ENCODE results near the gene ANKRD6.

DNA sequence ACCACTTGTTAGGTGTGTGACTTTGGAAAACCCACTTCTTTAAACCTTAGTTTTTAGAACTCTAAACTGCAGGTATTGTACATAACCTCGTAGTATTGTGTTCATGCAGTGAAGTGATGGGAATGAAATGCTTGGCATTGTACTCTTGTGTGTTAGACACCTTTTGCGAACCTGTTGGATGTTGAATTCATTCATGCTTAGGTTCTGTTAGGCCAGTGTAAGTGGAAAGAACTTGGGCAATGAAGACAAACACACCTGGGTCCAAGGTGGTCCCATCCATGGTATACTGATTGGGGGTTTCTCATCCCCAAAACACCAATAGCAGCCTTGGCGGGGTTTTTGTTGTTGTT, 1.2 kb downstream of the ANKRD6 start:
- no peak for TF ChIP-seq POLR2A (IDR thresholded peaks at IDR 0.05)
- TF ChIP-seq, protein P1, sequence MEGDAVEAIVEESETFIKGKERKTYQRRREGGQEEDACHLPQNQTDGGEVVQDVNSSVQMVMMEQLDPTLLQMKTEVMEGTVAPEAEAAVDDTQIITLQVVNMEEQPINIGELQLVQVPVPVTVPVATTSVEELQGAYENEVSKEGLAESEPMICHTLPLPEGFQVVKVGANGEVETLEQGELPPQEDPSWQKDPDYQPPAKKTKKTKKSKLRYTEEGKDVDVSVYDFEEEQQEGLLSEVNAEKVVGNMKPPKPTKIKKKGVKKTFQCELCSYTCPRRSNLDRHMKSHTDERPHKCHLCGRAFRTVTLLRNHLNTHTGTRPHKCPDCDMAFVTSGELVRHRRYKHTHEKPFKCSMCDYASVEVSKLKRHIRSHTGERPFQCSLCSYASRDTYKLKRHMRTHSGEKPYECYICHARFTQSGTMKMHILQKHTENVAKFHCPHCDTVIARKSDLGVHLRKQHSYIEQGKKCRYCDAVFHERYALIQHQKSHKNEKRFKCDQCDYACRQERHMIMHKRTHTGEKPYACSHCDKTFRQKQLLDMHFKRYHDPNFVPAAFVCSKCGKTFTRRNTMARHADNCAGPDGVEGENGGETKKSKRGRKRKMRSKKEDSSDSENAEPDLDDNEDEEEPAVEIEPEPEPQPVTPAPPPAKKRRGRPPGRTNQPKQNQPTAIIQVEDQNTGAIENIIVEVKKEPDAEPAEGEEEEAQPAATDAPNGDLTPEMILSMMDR (IDR thresholded peaks at IDR 0.05), result no peak

Data from heart left ventricle (tissue), 13 donors.